ENCODE results near the gene APH1B. TPM values are rescaled to one million over a fixed set of nuclear protein-coding genes. Genes with fewer than 3 reads are reported as not detected.

The APH1B gene
- total RNA-seq, 2 experiments from 2014 or later, result 9.3 to 9.4 TPM

DNA sequence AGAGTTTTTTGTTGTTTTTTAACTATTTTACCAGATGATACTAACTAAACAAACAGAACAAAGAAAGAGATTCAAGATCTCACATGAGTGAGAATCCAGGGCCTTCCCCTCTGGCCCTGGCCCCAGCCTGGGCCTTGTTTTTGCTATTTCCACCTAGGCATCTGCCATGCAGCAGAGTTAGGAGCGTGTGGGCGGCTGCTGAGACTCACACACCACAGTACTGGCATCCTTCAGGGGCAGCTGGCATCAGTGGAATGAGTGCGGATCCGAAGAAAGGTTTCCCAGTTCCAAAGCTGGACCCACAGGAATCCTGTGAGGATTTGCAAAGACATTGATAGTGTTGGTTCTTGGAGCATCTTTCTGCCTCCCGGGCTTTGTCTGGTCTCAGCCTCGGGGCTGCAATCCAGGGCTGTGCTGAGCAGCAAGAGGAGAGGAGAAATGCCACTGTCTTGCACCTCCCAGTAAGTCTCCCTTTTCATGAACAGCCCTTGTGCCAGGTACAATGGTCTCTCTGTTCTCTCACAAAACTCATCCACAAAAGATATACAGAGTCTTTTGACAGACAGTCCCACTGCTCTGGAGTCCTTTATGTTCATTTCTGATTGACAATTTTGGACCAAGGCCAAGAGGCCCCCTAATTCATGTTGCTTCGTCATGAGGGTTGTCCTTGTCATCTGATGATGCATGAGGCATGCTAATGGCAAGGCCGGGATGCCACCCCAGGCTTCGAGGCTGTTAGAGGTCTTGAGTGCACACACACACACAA is 46.6 kb downstream of the APH1B start:
- no peak for DNase-seq
- Mint-ChIP-seq H3K9me3 (no peaks in the 10 kb centered on the region), H3K4me1 (no peaks in the 10 kb centered on the region), H3K27ac (no peak overlapping the region), H3K27me3 (no peaks in the 10 kb centered on the region), H3K4me3 (no peak overlapping the region), H3K36me3 (no peaks in the 10 kb centered on the region)

DNA sequence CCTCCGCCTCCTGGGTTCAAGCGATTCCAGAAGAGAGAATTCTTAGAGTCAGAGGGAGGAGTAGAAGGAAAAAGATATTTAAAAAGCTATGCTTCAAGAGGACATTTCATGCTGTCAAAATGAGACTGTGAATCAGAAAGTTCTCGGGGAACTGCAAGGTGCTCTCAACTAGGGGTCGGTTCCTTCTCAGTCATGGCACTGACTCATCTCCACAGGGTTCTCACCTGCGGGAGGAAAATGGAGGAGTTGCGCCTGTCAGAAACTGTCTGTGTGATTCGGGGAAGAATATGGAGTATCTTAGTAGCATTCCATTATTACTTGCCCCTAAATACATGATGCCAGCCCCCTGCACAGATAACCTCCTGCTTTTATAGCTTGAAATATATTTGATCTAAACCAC is 47.4 kb downstream of the APH1B start:
- H3K4me3 Mint-ChIP-seq, result no peak overlapping the region
- H3K4me1 Mint-ChIP-seq, result no peaks in the 10 kb centered on the region
- DNase-seq, result no peak
- no peaks in the 10 kb centered on the region for H3K9me3 Mint-ChIP-seq
- no peaks in the 10 kb centered on the region for H3K36me3 Mint-ChIP-seq
- no peaks in the 10 kb centered on the region for H3K27me3 Mint-ChIP-seq
- no peak overlapping the region for H3K27ac Mint-ChIP-seq

DNA sequence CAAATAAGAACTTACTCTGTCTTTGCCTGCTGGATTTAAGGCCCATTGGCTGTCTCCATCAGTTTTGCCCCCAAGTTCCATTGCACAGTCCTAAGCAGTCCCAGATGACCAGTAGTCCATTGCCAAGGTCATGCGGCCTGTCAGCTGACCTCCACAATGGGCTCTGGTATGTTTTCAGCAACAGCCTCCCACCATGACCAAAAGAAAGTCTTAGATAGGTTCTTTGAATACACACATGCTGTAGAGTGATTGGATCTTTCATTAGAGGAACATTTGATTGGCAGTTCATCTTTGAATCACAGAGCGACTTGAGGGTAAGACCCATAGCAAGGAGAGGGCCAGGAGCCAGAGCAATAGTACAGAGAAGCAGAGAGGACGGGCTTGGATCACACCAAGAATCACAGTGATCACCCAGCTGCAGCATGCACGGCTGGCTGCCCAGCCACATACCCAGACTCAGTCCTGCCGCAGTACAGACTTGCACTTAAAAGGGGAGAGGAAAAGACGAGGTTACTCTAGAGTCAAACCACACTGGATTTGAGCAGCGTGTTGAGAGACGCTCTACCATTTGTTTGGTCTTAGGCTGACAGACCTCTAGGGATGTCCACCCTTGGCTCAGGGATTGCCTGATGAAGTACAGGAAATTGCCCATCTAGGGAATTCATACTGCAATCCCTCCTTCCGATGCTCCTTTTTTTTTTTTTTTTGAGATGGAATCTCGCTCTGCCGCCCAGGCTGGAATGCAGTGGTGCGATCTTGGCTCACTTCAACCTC is 50.4 kb downstream of the APH1B start:
- no peaks in the 10 kb centered on the region for H3K36me3 Mint-ChIP-seq
- no peak overlapping the region for H3K4me3 Mint-ChIP-seq
- DNase-seq, result no peak
- H3K9me3 Mint-ChIP-seq, result no peaks in the 10 kb centered on the region
- no peak overlapping the region for H3K27ac Mint-ChIP-seq
- no peaks in the 10 kb centered on the region for H3K4me1 Mint-ChIP-seq
- H3K27me3 Mint-ChIP-seq, result no peaks in the 10 kb centered on the region

DNA sequence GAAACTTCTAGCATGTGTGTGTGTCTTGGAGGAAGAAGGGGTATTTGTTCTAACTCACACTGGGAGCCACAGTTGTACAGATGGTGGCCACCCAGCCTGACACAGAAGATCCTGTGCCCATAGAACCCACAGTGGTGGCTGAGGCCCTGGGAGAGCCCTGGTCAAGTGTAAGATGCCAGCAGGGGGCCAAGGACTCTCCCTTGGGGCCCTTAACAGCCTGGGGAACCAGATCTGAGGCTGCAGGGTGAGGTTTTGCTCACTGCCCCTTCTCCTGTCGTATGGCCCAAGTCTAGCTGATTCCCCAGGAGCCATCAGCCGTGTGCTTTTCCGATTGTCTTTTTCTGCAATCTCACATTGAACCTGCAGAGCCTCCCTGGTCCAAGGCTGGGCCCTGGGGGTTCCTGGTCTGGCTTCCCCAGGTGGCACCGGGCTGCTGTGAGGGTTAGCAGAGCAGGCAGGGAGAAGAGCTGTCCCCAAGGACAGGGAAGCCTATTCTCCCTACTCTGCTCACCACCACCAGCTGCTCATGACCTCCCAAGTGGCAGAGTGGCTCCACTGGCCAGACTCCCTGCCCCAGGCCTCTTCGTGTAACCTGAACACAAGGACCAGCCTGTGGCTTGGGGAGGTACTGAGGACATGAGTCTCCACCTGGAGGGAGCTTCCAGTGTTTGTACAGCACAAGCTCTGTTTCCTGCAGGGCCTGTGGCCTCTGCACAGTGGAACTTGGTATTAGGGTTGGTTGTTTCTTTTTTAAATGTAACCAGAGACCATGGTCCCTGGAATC is 52.4 kb downstream of the APH1B start:
- Mint-ChIP-seq H3K4me3 (no peak overlapping the region), H3K4me1 (no peaks in the 10 kb centered on the region), H3K36me3 (no peaks in the 10 kb centered on the region), H3K9me3 (no peaks in the 10 kb centered on the region), H3K27ac (no peak overlapping the region), H3K27me3 (no peaks in the 10 kb centered on the region)
- no peak for DNase-seq

DNA sequence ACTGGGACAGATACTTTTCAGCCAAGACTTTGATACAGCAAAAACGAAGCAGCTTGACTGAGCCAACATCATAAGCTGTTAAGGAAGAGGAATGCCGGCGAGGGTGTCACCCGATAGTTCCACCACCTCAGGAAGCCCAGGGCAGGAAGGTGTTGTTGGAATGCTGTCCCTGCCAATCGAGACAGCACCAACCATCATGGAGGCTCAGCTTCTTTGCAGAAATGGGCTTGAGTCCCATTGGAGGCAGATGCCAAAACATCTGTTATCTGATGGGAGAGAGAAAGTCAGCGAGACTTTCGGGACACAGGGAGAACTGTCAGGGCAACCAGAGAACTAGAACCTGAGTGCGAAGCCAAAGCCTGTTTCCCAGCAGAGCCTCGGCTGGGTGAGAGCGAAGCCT is 53.5 kb downstream of the APH1B start:
- Mint-ChIP-seq H3K36me3 (no peaks in the 10 kb centered on the region), H3K27me3 (no peaks in the 10 kb centered on the region), H3K4me3 (no peak overlapping the region), H3K4me1 (no peaks in the 10 kb centered on the region), H3K27ac (no peak overlapping the region), H3K9me3 (no peaks in the 10 kb centered on the region)
- DNase-seq, result no peak

DNA sequence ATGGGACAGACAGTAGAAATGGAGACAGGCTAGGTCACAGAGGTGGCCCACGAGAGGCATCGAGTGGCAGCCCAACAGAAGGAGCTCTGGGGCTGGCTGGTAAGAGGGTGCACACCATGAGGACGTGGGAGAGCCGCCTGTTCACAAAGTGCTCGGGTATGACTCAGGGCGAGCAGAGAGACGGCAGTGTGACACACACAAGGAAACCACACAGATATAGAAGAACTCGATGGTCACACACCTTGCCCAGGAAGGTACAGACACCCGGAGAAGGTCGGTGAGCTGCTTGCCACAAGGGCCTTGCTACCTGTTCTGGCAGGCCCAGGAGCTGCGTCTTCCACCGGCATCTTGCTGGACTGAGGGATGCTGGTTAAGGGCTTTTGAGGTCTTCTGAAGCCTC is 54.1 kb downstream of the APH1B start:
- no peaks in the 10 kb centered on the region for H3K36me3 Mint-ChIP-seq
- no peak overlapping the region for H3K4me3 Mint-ChIP-seq
- no peaks in the 10 kb centered on the region for H3K9me3 Mint-ChIP-seq
- no peaks in the 10 kb centered on the region for H3K27me3 Mint-ChIP-seq
- no peak for DNase-seq
- H3K4me1 Mint-ChIP-seq, result no peaks in the 10 kb centered on the region
- no peak overlapping the region for H3K27ac Mint-ChIP-seq

DNA sequence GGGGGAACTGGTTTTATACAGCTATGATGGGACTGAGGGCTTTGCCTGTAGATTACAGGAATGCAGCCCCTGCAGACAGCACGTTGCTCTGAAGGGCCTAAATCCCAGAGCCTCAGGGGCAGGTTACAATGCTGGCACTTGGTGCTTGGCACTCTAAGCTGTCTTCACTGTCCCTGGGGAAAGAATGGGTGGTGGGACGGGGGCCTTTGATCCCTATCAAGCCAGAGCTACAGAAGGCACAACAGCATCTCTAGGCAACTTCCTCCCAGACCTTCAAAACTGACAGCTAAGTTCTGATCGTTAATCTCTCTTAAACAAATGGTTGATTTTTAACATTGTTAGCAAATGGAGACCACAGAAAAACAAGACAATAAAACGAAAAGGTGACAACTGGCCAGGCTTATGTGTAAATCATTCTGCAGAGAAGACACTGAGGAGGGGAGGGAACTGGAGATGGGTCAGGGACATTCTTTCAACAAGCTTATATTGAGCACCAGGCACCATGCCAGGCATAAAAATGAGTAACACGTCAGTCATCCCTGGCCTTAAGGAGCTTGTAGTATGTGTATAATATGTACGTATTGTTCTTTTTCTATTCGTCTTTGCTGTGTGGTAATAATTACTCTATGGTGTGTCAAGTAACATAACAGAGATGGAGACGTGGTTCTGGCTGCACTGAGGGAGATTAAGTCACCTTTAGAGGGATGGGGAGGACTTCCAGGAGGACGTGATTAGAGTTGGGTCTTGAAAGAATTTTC is 55.1 kb downstream of the APH1B start:
- Mint-ChIP-seq H3K27ac (no peak overlapping the region), H3K4me3 (no peak overlapping the region), H3K4me1 (no peaks in the 10 kb centered on the region), H3K36me3 (no peaks in the 10 kb centered on the region), H3K9me3 (no peaks in the 10 kb centered on the region), H3K27me3 (no peaks in the 10 kb centered on the region)
- no peak for DNase-seq

DNA sequence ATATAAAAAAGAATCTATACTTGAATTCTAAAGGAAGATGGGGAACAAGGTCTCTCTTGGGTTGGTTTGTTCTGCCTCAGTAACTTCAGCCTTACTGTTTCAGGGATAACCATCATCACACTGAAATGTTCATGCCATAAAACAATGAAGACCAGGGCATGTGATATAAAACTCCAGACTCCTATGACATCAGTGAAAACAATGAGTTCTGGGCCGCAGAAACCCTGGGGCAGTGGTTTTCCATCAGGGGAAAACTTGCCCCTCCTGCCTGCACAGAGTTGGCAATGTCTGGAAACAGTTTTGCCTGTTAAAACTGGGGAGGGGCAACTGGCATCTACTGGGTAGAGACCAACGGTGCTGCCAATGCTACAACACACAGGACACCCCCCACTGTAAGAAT is 57.4 kb downstream of the APH1B start:
- DNase-seq, result no peak
- Mint-ChIP-seq H3K4me1 (no peaks in the 10 kb centered on the region), H3K9me3 (no peaks in the 10 kb centered on the region), H3K27ac (no peak overlapping the region), H3K27me3 (no peaks in the 10 kb centered on the region), H3K4me3 (no peak overlapping the region), H3K36me3 (no peaks in the 10 kb centered on the region)

DNA sequence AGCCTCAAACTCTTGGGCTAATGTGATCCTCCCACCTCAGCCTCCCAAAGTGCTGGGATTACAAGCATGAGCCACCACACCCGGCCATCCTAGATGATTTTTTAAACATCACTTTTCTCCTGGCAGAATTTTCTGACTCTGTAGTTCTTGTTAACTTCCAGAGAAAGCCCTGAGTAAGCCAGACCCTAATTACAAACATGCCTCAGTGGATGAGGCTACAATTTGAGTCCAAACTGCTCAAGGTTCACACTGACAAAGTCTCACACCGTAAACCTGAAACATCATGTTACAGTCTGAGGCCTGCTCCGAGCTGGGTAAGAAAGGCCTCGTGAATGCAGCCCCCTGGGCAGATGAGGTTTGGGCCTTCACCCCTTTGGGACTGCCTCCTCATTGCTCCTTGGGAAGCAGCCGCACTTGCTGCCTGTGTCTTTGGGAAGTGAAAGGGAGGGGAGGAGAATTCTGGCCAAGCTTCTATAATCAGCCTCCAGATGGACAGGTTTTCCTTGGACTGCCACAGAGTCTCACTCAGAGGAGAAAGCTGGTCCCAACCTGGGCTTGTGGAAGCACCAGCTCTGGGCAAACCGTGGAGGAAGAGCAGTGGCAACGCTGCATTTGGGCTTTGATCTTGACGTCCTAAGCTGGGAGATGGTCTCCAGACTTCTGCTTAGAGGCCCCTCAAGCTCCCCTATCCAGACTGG is 58.3 kb downstream of the APH1B start:
- DNase-seq, result no peak
- Mint-ChIP-seq H3K4me1 (no peaks in the 10 kb centered on the region), H3K4me3 (no peak overlapping the region), H3K36me3 (no peaks in the 10 kb centered on the region), H3K27me3 (no peaks in the 10 kb centered on the region), H3K9me3 (no peaks in the 10 kb centered on the region), H3K27ac (no peak overlapping the region)

DNA sequence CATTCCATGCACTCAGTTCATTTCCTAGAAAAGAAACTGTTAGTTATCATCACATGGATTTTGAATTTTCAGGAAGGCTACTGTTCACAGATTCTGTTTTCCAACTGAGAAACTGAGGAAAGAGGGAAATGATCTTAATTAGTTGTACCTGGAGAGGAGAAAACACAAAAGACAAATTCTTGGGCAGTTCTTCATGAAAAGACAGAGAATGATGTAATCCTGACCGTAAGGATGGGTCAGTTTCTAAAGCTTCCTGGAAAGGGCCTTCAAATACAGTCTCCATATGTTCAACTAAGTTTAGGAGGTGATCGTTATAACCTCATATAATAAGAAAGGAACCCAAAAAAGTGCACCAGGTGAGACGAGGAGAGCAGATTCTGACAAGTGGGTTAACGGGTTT is 59.6 kb downstream of the APH1B start:
- Mint-ChIP-seq H3K4me3 (no peak overlapping the region), H3K36me3 (no peaks in the 10 kb centered on the region), H3K27ac (no peak overlapping the region), H3K27me3 (no peaks in the 10 kb centered on the region), H3K9me3 (no peaks in the 10 kb centered on the region), H3K4me1 (no peaks in the 10 kb centered on the region)
- DNase-seq, result no peak

DNA sequence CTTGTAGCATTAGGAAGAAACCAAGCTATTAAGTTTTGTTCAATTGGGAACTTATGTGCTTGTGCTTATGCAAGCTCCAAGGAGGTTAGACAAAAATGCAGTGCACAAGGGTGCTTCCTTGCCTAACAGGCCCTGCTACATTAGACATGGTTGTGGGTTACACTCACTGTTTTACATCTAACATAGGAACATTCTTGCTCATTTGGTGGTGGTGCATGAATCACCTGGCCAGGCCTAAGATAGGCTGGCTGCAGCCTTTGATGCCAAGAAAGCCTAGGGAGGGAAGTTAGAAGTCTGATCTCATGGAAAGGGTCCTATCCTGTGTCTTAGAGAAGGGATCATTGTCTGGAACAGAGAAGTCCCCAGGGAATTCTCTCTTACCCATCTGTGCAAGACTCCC is 60.8 kb downstream of the APH1B start:
- Mint-ChIP-seq H3K4me1 (peaks cover 2% of the 10 kb centered on the region), H3K27ac (no peak overlapping the region), H3K36me3 (no peaks in the 10 kb centered on the region), H3K9me3 (no peaks in the 10 kb centered on the region), H3K27me3 (no peaks in the 10 kb centered on the region), H3K4me3 (no peak overlapping the region)
- DNase-seq, result no peak

DNA sequence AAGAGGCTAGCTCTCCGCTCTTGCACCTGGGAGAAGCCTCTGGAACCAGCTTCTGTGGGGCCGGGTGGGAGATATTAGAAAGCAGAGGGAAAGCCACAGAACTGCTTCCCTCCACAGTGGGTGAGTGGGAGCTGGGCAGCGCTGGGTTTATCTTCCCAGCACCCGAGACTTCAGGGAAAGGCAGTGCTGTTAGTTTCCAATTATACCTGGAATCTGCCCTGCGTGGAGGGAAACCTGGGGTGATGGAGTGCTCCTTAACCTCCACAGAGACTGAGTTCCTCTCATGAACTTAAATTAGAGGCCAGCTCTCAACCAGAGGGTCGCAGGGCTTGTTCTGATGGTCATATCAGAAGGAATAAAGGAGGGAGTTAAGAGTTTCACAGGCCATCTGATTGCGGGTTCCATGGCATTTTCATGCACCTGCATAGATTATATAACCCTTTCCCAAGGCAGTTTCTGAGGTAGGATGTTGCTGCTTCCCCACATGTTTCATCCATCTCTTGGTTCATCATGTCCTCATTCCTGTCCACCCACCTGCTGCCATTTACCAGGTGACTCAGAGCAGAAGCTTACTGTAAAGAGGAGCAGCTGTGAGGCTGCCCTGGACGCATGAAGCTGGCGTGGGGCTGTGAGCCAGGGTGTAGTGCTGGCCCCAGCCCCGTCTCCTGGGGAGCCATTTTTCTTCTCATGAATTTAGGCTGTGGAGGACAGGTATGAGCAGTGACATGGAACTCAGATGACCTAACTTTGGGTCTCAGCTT is 61.8 kb downstream of the APH1B start:
- no peak overlapping the region for H3K4me3 Mint-ChIP-seq
- H3K27me3 Mint-ChIP-seq, result no peaks in the 10 kb centered on the region
- no peak for DNase-seq
- H3K36me3 Mint-ChIP-seq, result no peaks in the 10 kb centered on the region
- no peaks in the 10 kb centered on the region for H3K9me3 Mint-ChIP-seq
- H3K4me1 Mint-ChIP-seq, result peaks cover 2% of the 10 kb centered on the region
- H3K27ac Mint-ChIP-seq, result no peak overlapping the region

DNA sequence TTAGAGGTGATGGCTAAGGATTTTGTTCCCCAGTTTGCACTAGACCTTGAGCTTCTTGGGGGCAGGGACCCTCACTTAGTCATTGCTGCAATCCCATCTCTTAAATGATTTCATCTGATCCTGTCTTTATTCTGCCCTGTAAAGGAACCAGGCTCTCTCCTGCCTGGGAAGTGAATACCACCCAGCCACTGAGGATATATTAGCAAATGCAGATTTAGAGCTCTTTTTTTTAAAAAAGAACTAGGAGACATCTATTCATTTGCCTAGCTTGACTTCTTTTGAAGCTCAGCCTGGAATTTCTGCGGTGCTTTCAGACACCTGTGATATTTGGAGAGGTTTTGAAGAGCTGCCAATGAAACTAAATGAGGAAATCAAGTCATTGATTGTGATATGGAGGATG is 62.4 kb downstream of the APH1B start:
- H3K36me3 Mint-ChIP-seq, result no peaks in the 10 kb centered on the region
- H3K27me3 Mint-ChIP-seq, result no peaks in the 10 kb centered on the region
- no peak for DNase-seq
- no peak overlapping the region for H3K4me3 Mint-ChIP-seq
- H3K27ac Mint-ChIP-seq, result no peak overlapping the region
- H3K4me1 Mint-ChIP-seq, result peaks cover 2% of the 10 kb centered on the region
- H3K9me3 Mint-ChIP-seq, result no peaks in the 10 kb centered on the region

DNA sequence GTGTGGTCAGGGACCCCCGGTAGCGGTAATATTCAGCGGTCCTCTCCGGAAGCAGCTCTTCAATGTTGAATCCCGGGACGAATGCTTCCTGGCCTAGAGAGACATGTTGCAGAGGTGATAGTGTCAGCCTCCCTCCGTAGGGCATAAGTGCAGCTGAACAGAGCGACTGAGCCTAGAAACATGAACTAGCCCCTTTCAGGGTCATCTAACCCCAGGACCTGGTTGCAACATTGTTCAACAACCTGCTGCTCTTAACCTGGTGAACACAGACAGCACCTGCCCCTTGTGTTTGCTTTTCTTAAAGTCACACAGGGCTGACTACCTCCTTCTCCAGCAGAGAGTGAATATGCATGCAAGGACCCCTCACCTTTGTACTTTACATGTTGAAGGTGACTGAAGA is 62.9 kb downstream of the APH1B start:
- Mint-ChIP-seq H3K27ac (no peak overlapping the region), H3K27me3 (no peaks in the 10 kb centered on the region), H3K36me3 (no peaks in the 10 kb centered on the region), H3K9me3 (no peaks in the 10 kb centered on the region), H3K4me3 (no peak overlapping the region), H3K4me1 (peaks cover 2% of the 10 kb centered on the region)
- DNase-seq, result no peak
